Tibial nerve (tissue), 3 donors: ENCODE results near the gene POPDC3.

Experiments
- CTCF ChIP-seq, 5 experiments: fragments of 200-600 bp in 3 of 5; fragments of 450-650 bp in 2 of 5; sonication (generic) in 3 of 5; IDR thresholded peaks; one replicate each; pipeline ENCODE4 v1.5.1; 2016 to 2019; ENCODE audit warnings: antibody characterized with exemption in 5 of 5, mild to moderate bottlenecking in 3 of 5, moderate library complexity in 2 of 5
- POLR2A ChIP-seq, 2 donors: fragments of 450-650 bp; IDR thresholded peaks; one replicate each; pipeline ENCODE4 v1.6.1; 2017; ENCODE audit warnings: antibody characterized with exemption in 2 of 2, mild to moderate bottlenecking in 2 of 2, moderate library complexity in 2 of 2

GRCh38 chr6:105215506-105215905 is 35.7 kb upstream of the POPDC3 start:
- no peak for TF ChIP-seq CTCF (IDR thresholded peaks at IDR 0.05)
- TF ChIP-seq POLR2A (IDR thresholded peaks at IDR 0.05), result no peak
